B cell (primary cell): ENCODE results near the gene SAMSN1. TPM values are rescaled to one million over a fixed set of nuclear protein-coding genes. Genes with fewer than 3 reads are reported as not detected.

ENCODE experiments used
- ATAC-seq: fragments of 200-7000 bp; cut with Tn5 transposase; one replicate; pipeline ENCODE4 v1.10.0; 2021; ENCODE audit warnings: low read depth, mild to moderate bottlenecking, moderate number of reproducible peaks, moderate library complexity
- CTCF ChIA-PET: fragments of 350-600 bp; sonication (Branson Sonifier 250); formaldehyde crosslinking; loops from one replicate; lab custom pipeline; 2021; ENCODE audit warnings: antibody characterized with exemption, inconsistent platforms; lab: Charles Lee
- POLR2A ChIA-PET: fragments of 350-600 bp; sonication (Branson Sonifier 250); formaldehyde crosslinking; loops from one replicate; lab custom pipeline; 2021; ENCODE audit warnings: antibody characterized with exemption; lab: Charles Lee
- DNase-seq: peaks from one replicate; pipeline ENCODE4 v3.0.0; 2013
- H2AFZ ChIP-seq: 2 replicates; pipeline ENCODE4 v1.6.1; 2012; ENCODE audit warnings: mild to moderate bottlenecking, low read depth, low read length; ENCODE audit not compliant: insufficient read depth, poor library complexity, severe bottlenecking
- H3K27ac ChIP-seq, 2 donors: 1 replicate in 1 of 2; 2 replicates in 1 of 2; pipeline ENCODE4 v1.5.1; 2012 to 2013; ENCODE audit warnings: low read length in 2 of 2, mild to moderate bottlenecking in 2 of 2, moderate library complexity in 1 of 2
- H3K27me3 ChIP-seq, 4 experiments: fragments of 200-600 bp in 1 of 4; sonication (generic) in 1 of 4; replicated peaks in 1 of 4; 1 replicate in 2 of 4; 2 replicates in 2 of 4; pipeline versions ENCODE4 v1.6.1 to v1.7.0; 2013 to 2016; ENCODE audit warnings: low read length in 3 of 4, mild to moderate bottlenecking in 2 of 4, mixed read lengths in 1 of 4, moderate library complexity in 1 of 4; ENCODE audit not compliant: insufficient read depth in 4 of 4, control insufficient read depth in 3 of 4; ENCODE audit errors: control extremely low read depth in 1 of 4
- H3K36me3 ChIP-seq, 2 experiments: replicated peaks in 1 of 2; 1 replicate in 1 of 2; 2 replicates in 1 of 2; pipeline versions ENCODE4 v1.6.1 to v1.7.1; 2013; ENCODE audit warnings: low read length in 1 of 2; ENCODE audit not compliant: insufficient read depth in 2 of 2, control insufficient read depth in 1 of 2; ENCODE audit errors: control extremely low read depth in 1 of 2, extremely low read depth in 1 of 2
- H3K4me1 ChIP-seq, 2 donors: fragments of 200-600 bp in 1 of 2; sonication (generic) in 1 of 2; 1 replicate in 1 of 2; 2 replicates in 1 of 2; pipeline versions ENCODE4 v1.5.1 to v1.6.1; 2013 to 2017; ENCODE audit warnings: low read length in 2 of 2; ENCODE audit not compliant: control insufficient read depth in 2 of 2, insufficient read depth in 2 of 2
- H3K4me2 ChIP-seq: replicated peaks from 2 replicates; pipeline ENCODE3; 2012; ENCODE audit warnings: mild to moderate bottlenecking, low read depth, low read length; ENCODE audit not compliant: poor library complexity, severe bottlenecking
- H3K4me3 ChIP-seq, 5 experiments: fragments of 200-600 bp in 1 of 5; sonication (generic) in 1 of 5; 1 replicate in 3 of 5; 2 replicates in 2 of 5; pipeline versions ENCODE4 v1.5.1 to v1.7.0; 2011 to 2016; ENCODE audit warnings: low read length in 4 of 5, mild to moderate bottlenecking in 4 of 5, low read depth in 2 of 5, control low read depth in 1 of 5, moderate library complexity in 1 of 5; ENCODE audit not compliant: insufficient read depth in 1 of 5; ENCODE audit errors: control extremely low read depth in 1 of 5, extremely low read depth in 1 of 5
- H3K79me2 ChIP-seq: fragments of 200-600 bp; sonication (generic); one replicate; pipeline ENCODE4 v1.6.0; 2016; ENCODE audit warnings: low read length; ENCODE audit not compliant: control insufficient read depth, insufficient read depth
- H3K9ac ChIP-seq: fragments of 200-600 bp; sonication (generic); 2 replicates; pipeline ENCODE4 v1.6.1; 2017; ENCODE audit warnings: mild to moderate bottlenecking, low read length, moderate library complexity
- H3K9me3 ChIP-seq, 3 donors: one replicate each; pipeline versions ENCODE4 v1.6.1 to v1.7.1; 2013; ENCODE audit warnings: low read length in 2 of 3; ENCODE audit not compliant: control insufficient read depth in 2 of 3, insufficient read depth in 1 of 3; ENCODE audit errors: control extremely low read depth in 1 of 3
- H4K20me1 ChIP-seq: 2 replicates; pipeline ENCODE4 v1.6.0; 2012; ENCODE audit warnings: mild to moderate bottlenecking, low read length; ENCODE audit not compliant: insufficient read depth, control insufficient read depth, poor library complexity, severe bottlenecking
- H3K27ac Mint-ChIP-seq: one replicate; pipeline ENCODE4 v1.8.0; 2021; ENCODE audit warnings: mixed read lengths
- H3K27me3 Mint-ChIP-seq: one replicate; pipeline ENCODE4 v1.8.0; 2021; ENCODE audit warnings: mixed read lengths
- H3K4me1 Mint-ChIP-seq: one replicate; pipeline ENCODE4 v1.8.0; 2021; ENCODE audit warnings: mixed read lengths
- H3K4me3 Mint-ChIP-seq: one replicate; pipeline ENCODE4 v1.8.0; 2021; ENCODE audit warnings: mixed read lengths
- H3K9me3 Mint-ChIP-seq: one replicate; pipeline ENCODE4 v1.8.0; 2022; ENCODE audit warnings: mixed read lengths; ENCODE audit not compliant: insufficient read depth
- CTCF ChIP-seq: fragments of 200-600 bp; IDR thresholded peaks from one replicate; pipeline ENCODE4 v1.8.0; 2022; ENCODE audit warnings: antibody characterized with exemption, mild to moderate bottlenecking
- EZH2 ChIP-seq: IDR thresholded peaks from 2 replicates; pipeline ENCODE4 v1.6.1; 2012; ENCODE audit warnings: borderline replicate concordance, low read depth, mild to moderate bottlenecking, moderate library complexity, low read length; ENCODE audit not compliant: insufficient read depth, poor library complexity, severe bottlenecking
- WGBS: methylation state at CpG from one replicate; pipeline ENCODE4 v1.1.5; 2013; ENCODE audit warnings: missing lambda C conversion rate; ENCODE audit not compliant: insufficient coverage; 5-methylcytosine and 5-hydroxymethylcytosine counted together
- intact Hi-C: fragments of 100-400 bp; cut with micrococcal nuclease; formaldehyde crosslinking; loops from one replicate; pipeline ENCODE4 v1.10.0; 2022
- polyA plus RNA-seq: library from polyadenylated mRNA; depleted of rRNA; stranded (reverse); fragments of >200 nt; gene quantifications from 2 replicates; pipeline ENCODE4 v1.2.3, GENCODE V29; 2012
- total RNA-seq, 2 donors: library from RNA; stranded (reverse); fragments of 120-200 nt in 1 of 2; gene quantifications; 1 replicate in 1 of 2; 2 replicates in 1 of 2; pipeline versions ENCODE4 v1.2.3 to v1.2.4, GENCODE V29; 2013 to 2022

The SAMSN1 gene
- total and polyA plus RNA-seq, 2 donors (not counting 1 experiment from before 2014, with no cell fraction given): 8.7 to 53.1 TPM

DNA sequence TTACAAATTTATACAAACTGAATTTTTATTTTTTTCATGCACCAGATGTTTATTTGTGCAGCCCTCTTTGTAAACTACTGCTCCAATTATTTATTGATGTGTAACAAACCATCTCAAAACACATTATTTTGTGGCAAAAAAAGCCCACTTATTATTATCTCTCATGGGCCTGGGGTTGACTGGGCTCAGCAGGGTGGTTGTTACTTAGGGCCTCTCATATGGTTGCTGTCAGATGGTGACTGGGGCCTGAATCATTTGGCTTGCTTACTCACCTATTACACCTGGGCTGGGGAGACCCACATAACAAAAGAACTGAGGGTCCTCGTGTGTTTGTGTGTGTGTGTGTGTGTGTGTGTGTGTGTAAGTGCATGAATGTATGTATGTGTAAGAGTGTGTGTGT is 110.7 kb downstream of the SAMSN1 start:
- ChIA-PET POLR2A (no interaction called here), CTCF (interaction anchor here (0.6 kb wide), 1 partner anchor 14 kb away, joined by 4 read pairs; no protein-coding TSS in a partner anchor)
- TF ChIP-seq EZH2 (no peak), CTCF (no peak)
- no peaks in the 10 kb centered on the region for H4K20me1 ChIP-seq
- no peaks in the 10 kb centered on the region for H3K9me3 ChIP-seq
- ATAC-seq: no peak
- no peaks in the 10 kb centered on the region for H3K27me3 Mint-ChIP-seq
- H3K4me3 ChIP-seq: no peak overlapping the region
- no peak overlapping the region for H2AFZ ChIP-seq
- H3K4me2 ChIP-seq: no peak overlapping the region
- H3K79me2 ChIP-seq: no peaks in the 10 kb centered on the region
- whole genome bisulfite sequencing: 100% methylated on average over 1 of the region's 1 CpG
- H3K27ac Mint-ChIP-seq: no peak overlapping the region
- no peaks in the 10 kb centered on the region for H3K4me1 ChIP-seq
- H3K9ac ChIP-seq: no peak overlapping the region
- no peak for DNase-seq
- H3K9me3 Mint-ChIP-seq: no peaks in the 10 kb centered on the region
- no peaks in the 10 kb centered on the region for H3K4me1 Mint-ChIP-seq
- H3K36me3 ChIP-seq: no peaks in the 10 kb centered on the region
- no peak overlapping the region for H3K4me3 Mint-ChIP-seq
- no peak overlapping the region for H3K27ac ChIP-seq
- no peaks in the 10 kb centered on the region for H3K27me3 ChIP-seq
- intact Hi-C loops: no loop called here

Other genes starting within 250 kb of the SAMSN1 start
- gene HSPA13, start 163.2 kb downstream of the SAMSN1 start, total RNA-seq: 19.1 and 19.3 TPM in 2 replicates
- 7.6 and 22.4 TPM in 2 replicates for gene HSPA13, start 163.2 kb downstream of the SAMSN1 start, polyA plus RNA-seq